HG03025 (cell line): ENCODE measurements around the gene GRAPL.
"Not testable (repeated sequence)": the region's sequence is repeated elsewhere in the genome, so short reads cannot be mapped to it uniquely, and the experiment has no call there.

Source experiments
- ATAC-seq: cut with Tn5 transposase; IDR thresholded peaks from one replicate; pipeline ENCODE4 v1.9.1; 2021; ENCODE audit warnings: mild to moderate bottlenecking, moderate library complexity; ENCODE audit not compliant: unreplicated experiment, low FRiP score

Gene GRAPL

DNA sequence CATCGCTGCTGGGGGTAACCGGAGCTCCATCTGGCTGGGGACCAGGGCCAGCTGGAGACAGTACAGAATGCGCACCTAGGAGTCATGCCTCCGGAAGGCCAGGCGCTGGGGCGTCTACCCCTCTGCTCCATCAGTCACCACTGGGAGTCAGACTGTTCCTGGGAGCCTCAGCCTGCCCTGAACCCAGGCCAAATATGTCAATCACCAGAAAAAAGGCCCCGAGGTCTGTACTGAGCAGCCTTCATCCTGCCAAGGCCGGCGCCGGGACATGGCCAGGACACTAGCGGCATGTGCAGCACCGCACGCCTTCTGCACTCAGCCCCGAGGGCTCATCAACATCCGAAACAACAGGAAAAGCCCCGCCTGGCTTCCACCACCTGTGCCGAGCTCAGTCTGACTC is 8.7 kb downstream of the GRAPL start:
- not testable (repeated sequence) for ATAC-seq

DNA sequence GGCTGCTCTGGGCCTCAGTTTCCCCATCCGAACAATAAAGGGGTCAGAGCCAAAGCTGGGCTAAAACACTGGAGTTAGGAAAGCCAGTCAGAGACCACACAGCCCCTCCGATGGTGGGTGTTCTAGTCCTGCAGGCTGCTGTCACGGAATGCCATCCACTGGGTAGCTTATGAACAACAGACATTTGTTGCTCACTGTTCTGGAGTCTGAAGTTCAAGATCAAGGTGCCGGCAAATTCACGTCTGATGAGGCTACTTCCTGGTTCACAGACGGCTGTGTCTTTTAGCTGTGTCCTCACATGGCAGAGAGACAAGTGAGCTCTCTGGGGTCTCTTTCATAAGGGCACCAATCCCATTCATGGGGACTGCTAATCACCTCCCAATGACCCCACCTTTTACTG is 9.2 kb downstream of the GRAPL start:
- ATAC-seq: not testable (repeated sequence)

DNA sequence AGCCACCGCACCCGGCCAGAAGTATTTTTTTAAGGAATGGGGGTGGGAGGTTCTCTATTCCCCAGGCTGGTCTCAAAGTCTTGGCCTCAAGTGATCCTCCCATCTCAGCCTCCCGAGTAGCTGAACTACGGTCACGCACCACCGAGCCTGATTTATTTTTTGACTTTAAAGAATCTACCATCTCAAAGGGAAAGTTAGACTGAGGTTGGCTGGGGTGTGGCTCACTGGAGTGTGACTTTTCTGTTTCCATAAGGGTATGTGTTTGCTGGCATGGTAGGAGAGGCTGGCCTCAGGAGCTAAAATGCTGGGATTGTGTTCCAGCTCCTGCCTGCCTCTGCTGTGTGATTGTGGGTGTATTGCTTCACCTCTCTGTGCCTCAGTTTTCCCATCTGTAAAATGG is 10.6 kb downstream of the GRAPL start:
- ATAC-seq: not testable (repeated sequence)

DNA sequence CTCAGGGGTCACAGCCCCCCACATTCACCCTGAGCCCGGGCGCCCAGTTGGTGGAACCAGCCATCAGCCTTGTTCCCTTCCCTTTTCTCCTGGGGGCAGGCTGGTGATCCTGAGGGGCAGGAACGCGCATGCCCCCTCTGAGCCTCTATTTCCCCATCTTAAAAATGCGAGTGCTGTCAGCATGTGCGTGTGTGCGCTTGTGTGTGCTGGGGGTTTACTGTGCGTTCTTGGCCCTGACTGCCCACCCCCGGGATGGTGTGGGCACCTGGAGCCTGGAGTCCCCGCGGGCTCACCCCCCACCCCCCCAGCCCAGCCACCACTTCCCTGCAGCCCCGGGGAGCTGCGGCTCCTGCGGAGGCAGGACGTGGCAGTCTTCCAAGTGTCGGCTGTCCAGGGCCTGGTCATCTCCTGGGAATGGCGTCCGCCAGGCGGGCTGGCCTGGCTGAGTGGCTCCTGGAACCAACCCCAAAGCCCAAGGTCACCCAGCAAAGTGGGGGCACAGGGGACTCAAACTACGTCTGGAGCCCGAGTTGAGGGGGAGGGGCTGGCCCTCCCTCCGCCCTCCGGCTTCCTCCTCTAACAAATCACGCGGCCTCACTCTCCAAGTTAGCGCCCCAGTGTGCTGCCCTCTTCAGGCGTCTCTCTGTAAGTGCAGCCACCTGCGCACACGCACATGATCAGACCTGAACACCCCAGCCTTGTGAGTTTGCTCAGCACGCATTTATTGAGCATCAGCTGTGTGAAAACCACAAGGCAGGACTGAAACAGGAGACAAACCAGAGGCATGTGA is 14.2 kb downstream of the GRAPL start:
- ATAC-seq: not testable (repeated sequence)

DNA sequence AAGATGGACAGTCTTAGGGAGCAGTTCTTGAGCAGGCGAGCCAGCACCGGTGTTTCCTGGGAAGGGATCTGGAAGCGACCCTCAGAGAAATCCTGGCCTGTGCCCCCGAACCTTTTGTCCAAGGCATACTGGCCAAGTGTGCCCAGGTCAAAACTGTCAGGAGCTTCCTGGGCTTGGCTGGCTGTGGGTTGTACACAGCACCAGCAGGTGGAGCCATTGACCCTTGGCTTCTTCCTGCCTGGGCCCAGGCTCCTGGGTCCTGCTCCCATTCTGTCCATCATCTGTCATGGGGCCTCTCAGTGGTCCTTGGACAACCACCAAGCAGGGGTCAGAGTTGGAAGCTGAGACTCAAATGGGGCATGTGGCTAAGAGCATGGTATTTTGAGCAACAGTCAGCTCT is 15.0 kb downstream of the GRAPL start:
- ATAC-seq: not testable (repeated sequence)

DNA sequence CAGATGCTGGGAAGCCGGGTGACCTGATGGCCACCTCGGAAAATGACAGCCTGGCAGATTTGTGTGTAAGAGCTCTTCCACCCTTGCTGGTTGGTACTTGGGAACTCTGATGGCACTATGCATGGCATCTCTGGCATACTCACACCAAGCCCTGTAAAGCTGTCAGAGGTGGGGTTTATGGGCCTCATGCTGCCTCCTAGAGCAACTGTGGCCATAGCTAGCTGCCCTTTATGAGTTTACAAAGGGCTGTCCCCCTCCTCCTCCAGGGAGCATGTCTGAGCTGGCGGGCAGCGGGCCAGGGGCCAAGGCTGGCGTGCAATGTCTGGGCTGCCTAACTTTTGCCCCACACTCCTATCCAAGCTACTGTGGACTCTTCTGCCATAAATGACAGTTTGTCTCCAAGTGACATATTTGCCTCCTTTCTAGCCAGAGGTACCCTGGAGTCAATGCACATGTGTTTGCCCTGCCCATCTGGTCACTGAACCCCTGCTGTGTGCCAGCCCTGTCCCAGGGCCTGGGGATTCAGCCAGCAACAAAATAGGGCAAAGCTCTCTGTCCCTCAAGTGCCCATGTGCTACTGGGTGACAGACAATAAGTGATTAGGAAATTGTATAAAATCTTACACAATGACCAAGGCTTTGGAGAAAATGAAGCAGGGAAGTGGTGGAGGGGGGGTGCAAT is 15.8 kb downstream of the GRAPL start:
- not testable (repeated sequence) for ATAC-seq

DNA sequence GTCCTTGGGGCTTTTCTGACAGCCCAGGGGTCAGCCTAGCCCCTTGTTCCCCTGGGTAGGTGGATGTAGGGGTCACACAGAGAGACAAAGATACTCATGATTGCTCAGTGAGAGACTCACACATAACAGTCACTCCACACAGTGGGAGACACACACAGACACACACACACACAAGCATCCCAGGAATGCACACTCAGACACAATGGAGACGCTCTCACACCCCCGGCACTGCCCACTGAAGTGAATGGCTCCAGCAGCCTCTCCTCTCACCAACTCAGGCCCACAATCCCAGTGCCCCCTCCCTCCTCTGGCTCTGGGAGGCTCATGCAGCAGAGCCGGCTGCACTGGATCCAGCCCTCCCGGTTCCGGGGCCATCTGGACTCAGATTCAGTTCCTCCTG is 17.0 kb downstream of the GRAPL start:
- ATAC-seq: not testable (repeated sequence)

DNA sequence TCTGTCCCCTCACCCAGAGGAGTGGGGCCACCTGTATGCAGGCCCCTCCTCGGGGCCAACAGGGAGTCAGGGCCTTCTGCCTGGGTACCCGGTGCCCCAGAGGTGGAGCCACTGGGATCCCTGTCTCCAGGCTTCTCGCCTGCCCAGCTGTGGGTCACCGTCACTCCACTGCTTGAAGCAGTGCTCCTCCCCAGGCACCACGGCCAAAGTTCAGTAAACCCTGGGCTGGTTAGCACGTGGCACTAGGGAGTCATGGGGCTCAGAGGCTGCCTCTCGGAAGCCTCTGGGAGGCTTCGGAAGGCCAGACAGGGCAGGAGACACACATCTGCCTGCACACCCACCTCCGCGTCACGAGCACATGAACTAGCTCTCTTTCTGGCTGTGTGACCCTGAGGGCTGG is 18.1 kb downstream of the GRAPL start:
- not testable (repeated sequence) for ATAC-seq

DNA sequence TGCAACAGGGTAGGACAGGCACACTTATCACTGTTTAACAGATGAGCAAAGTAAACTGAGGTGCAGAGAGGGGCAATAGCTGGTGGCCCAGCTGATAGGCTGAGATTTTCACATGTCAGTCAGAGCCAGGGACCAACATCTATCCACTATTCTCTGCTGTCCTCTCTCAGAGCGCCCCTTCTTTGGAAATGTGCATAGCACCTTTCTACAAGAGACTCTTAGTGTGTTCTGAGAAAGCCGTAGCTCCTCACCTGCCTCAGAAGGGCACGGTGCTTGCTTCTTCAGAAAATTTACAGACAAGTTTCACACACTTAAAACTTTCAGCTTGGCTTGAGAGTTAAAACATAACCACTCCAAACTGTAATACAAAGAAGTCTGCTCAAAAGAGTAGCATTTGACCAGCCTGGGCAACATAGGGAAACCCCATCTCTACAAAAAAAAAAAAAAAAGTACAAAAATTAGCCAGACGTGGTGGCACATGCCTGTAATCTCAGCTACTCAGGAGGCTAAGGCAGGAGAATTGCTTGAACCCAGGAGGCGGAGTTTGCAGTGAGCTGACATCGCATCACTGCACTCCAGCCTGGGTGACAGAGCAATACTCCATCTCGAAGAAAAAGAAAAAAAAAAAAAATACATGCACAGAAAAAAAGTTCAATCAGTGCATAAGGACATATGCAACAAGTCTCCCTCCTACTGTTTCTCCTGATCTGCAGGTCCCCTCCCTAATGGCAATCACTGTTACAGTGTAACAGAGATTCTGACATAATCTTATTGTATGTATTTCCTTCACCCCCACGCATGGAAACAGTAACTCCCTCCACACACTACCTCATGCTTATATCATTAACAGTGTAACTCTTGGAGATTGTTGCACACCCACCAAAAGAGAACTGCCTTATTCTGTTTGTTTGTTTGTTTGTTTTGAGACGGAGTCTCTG is 23.6 kb downstream of the GRAPL start:
- ATAC-seq: not testable (repeated sequence)

DNA sequence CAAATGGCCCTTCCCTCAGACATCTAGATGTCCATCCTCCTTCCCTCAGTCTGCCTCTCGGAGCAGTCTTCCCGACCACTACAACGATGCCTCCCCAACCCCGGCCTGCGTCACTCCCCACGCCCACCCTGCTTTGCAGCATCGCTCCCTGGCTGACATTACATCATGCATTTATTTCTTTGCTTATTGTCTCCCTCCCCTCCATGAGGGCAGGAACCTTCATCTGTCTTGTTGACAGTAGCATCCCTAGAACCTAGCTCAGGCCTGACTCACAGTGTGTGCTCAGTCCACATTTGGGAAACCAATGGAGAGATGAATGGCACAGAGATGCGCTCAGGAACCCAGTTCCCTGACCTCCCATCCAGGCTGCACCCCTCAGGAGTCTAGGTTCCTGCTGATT is 30.2 kb downstream of the GRAPL start:
- not testable (repeated sequence) for ATAC-seq

DNA sequence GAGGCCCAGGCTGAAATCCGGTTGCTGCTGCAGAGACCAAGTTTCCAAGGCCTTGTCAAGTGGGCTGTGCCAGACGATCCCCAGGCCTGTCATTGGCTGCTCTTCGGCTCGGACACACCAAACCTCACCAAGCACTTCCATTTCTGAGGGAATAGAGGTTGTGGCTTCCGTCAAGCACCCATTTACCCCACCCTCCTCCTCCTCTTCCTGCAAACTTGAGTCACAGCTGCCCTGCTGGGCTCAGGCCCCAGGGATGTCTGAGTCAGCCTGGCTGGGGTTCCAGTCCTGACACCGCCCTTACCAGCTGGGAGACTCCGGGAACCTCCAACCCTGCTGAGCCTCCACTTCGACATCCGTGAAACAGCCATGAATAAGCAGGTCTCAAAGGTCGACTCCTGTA is 31.1 kb downstream of the GRAPL start:
- ATAC-seq: not testable (repeated sequence)

DNA sequence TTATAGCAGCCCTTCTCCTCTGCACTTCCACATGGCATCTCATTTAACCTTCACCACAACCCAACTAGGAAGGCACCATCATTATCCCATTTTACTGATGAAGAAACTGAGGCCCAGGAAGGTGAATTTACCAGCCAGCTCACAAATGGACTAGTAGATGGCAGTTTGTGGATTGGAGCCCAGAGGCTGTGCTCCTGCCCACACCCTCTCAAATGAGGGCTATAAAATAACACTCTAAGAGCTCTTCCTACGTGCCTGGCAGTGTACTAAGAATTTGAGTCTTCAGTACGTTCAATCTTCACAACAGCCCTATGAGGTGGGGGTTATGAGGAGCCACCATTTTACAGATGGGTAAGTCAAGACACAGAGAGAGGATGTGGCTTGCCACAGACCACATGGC is 31.5 kb downstream of the GRAPL start:
- ATAC-seq: not testable (repeated sequence)

DNA sequence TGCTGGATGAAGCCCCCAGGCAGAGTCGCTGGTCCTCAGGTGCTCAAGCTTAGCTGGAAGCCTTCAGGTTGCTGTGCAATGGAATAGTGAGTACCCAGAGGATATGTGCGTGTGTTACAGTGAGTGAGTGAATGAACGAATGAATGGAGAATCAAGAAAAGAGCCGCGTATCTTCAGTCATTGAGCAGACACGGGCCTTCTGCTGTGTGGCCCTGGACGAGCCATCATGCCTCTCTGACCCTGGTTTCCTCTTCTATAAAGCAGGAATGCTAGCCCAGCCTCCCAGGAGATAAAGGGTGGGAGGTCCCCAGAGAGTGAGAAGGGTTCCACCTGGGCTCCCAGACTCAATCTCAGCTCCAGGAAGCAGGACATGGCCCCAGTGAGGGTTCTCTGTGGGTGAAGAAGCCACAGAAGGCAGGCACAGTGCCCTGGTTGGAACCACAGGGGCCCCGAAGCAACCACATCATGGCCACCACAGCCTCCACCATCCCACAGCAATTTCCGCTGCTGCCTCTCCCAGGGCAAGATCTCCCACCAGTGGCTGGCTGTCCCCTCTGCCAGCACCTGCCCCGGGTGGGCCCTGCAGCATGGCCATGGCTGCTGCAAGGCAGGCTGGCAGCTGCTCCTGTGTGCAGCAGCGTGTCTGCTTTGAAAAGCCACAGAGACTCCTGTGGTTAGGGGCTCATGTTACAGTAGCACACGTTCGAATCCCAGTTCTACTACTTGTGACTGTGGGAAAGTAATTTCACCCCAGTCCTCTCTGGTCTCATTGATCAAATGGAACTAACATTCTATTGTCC is 34.1 kb downstream of the GRAPL start:
- ATAC-seq: not testable (repeated sequence)

DNA sequence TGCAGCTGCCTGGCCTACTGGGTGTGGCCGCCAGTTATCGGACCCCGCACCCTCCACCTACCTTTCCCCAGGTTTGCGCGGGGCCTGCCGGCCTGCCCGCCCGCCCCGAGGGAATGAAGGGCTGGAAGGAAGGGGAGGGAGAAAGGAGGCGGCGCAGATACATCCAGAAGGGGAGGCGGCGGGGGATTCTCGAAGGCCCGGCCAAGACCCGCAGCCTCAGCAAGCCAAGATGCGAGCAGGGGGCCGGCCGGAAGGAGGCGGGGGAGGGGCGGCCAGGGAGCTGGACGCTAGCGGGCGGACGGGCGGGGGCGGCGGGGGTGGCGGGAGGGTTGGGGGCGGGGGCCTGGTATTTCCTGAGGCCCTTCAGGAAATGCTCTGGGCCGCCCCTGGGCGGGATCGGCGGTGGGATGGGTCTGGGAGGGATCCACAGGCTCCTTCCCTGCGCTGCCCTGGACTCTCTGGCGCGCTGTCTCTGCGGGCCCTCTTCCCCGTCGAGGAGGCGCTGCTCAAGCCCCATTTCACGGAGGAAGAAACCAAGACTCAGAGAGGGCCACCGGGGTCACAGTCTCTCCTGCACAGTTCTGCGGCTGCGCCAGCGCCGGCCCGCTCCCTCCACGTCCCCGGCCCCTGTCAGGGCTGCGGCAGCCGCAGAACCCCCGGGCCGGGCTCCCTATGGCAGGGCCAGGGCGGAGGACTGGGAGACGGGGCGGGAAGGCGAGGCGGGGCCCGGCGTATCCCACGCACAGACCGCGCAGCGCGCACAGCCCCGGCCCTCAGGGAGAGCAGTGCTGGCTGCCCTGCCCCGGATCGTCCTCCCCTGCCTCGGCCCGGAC is 35.2 kb downstream of the GRAPL start:
- not testable (repeated sequence) for ATAC-seq

DNA sequence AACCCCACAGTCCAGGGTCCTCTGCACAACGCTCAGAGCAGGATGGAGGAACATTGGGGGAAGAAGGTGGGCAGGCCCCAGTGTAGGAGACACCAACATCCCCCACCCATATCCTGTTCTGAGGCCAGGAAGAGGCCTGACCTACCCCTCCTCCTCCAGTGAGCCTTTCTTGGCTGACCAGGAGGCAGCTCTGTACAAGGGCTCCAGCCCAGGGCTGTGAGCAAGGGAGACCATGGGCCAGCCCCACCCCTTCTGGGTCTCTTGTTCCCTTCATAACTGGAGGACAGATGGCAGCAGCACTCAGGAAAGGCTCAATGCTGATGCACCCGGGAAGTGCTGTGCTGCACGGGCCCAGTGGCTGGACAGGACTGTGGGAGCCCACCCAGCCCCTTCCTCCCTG is 47.0 kb downstream of the GRAPL start:
- ATAC-seq: not testable (repeated sequence)

DNA sequence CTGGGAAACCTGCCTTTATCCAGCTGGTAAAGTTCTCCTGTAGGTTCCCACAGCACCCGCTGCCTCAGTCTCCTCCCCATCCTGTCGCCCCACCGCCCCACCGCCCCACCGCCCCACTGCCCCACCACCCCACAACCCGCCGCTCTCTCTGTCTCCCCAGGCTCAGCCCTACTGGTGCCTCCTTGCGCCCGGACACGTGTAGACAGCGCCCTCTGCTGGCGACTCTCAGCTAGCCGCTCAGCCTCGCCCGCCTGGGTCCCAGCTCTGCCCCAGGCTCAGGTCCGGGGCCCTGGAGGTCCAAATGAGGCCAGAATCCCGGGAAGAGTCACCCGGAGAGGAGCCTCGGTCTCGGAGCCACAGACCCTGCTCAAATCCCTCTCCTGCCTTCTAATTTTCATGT is 48.0 kb downstream of the GRAPL start:
- peak; percentile 47 for ATAC-seq

DNA sequence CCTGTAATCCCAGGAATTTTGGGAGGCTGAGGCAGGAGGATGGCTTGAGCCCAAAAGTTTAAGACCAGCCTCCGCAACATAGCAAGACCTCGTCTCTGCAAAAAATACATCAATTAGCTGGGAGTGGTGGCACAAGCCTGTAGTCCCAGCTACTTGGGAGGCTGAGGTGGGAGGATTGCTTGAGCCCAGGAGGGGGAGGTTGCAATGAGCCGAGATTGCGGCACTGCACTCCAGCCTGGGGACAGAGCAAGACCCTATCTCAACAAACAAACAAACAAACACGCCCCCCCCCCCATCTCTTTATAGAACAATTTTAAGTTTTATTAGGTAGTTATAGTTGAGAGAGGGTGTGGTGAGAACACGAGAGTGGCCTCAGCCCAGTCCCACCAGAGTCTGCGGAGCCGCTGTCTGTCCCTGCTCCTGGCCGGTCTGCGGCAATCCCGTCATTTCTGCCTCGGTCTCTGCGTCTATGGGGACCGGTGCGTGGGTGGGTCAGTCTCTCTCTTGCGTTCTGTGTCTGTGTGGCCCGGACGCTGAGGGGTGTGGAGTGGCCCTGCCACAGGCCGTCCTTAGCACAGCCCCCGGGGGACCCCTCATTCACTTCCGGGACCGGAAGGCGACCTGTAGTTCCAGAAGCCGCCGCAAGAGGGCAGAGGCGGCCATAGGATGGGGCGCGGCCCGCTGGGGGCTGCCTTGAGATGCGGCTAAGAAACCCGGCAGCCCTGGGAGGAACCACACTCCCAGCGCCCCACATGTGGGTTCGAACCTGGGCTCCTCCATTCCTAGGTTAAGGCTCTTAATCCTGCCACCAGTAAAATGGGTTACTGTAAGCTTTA is 53.9 kb downstream of the GRAPL start:
- ATAC-seq: peak; percentile 73
